Liver (tissue), 9 donors: ENCODE data around the gene MAPK1. TPM values are rescaled to one million over a fixed set of nuclear protein-coding genes. Genes with fewer than 3 reads are reported as not detected.
"Not testable (repeated sequence)": the region's sequence is repeated elsewhere in the genome, so short reads cannot be mapped to it uniquely, and the experiment has no call there.

ENCODE experiments used
- DNase-seq: peaks from one replicate; pipeline ENCODE4 v3.0.0-alpha.2; 2017; ENCODE audit warnings: low spot score
- H3K27ac ChIP-seq, 2 donors: one replicate each; pipeline ENCODE4 v1.7.0; 2013; ENCODE audit warnings: inconsistent platforms in 2 of 2, low read length in 2 of 2, control low read depth in 1 of 2, low read depth in 1 of 2, mild to moderate bottlenecking in 1 of 2
- H3K27me3 ChIP-seq, 4 donors: one replicate each; pipeline versions ENCODE4 v1.6.1 to v1.7.0; 2013; ENCODE audit warnings: low read length in 3 of 4, inconsistent platforms in 1 of 4, mild to moderate bottlenecking in 1 of 4, moderate library complexity in 1 of 4; ENCODE audit not compliant: control insufficient read depth in 4 of 4, insufficient read depth in 4 of 4
- H3K36me3 ChIP-seq, 4 donors: one replicate each; pipeline versions ENCODE4 v1.6.1 to v1.7.0; 2013; ENCODE audit warnings: low read length in 3 of 4, mild to moderate bottlenecking in 3 of 4, low read depth in 1 of 4, moderate library complexity in 1 of 4; ENCODE audit not compliant: control insufficient read depth in 4 of 4, insufficient read depth in 3 of 4
- H3K4me1 ChIP-seq, 4 donors: one replicate each; pipeline versions ENCODE4 v1.6.1 to v1.7.0; 2013; ENCODE audit warnings: low read length in 3 of 4, mild to moderate bottlenecking in 3 of 4, moderate library complexity in 1 of 4; ENCODE audit not compliant: control insufficient read depth in 4 of 4, insufficient read depth in 4 of 4
- H3K4me3 ChIP-seq, 3 donors: one replicate each; pipeline versions ENCODE4 v1.6.1 to v1.7.0; 2013; ENCODE audit warnings: low read length in 3 of 3, control low read depth in 1 of 3, low read depth in 1 of 3, mild to moderate bottlenecking in 1 of 3
- H3K9ac ChIP-seq, 2 donors: one replicate each; pipeline ENCODE4 v1.7.0; 2013; ENCODE audit warnings: low read length in 2 of 2, mild to moderate bottlenecking in 2 of 2, moderate library complexity in 2 of 2, control low read depth in 1 of 2, low read depth in 1 of 2
- H3K9me3 ChIP-seq, 4 donors: one replicate each; pipeline versions ENCODE4 v1.6.1 to v1.7.0; 2013; ENCODE audit warnings: low read length in 3 of 4; ENCODE audit not compliant: control insufficient read depth in 4 of 4
- CTCF ChIP-seq: fragments of 150-350 bp; IDR thresholded peaks from 2 replicates; pipeline ENCODE4 v1.5.1; 2017; ENCODE audit warnings: improper control_type of control experiment, low read depth, low read length; ENCODE audit not compliant: missing input control
- FOXA1 ChIP-seq: IDR thresholded peaks from 2 replicates; pipeline ENCODE4 v1.6.1; 2016; ENCODE audit warnings: antibody characterized with exemption
- GABPA ChIP-seq, 2 donors: IDR thresholded peaks in 1 of 2; conservative IDR thresholded peaks in 1 of 2; 2 replicates each; pipeline ENCODE4 v1.6.1; 2016; ENCODE audit warnings: antibody characterized with exemption in 2 of 2, mild to moderate bottlenecking in 1 of 2, moderate library complexity in 1 of 2
- HNF4A ChIP-seq, 2 donors: conservative IDR thresholded peaks; 2 replicates each; pipeline ENCODE4 v1.6.1; 2016; ENCODE audit warnings: antibody characterized with exemption in 2 of 2, mild to moderate bottlenecking in 2 of 2
- JUND ChIP-seq, 2 donors: IDR thresholded peaks; 2 replicates each; pipeline ENCODE4 v1.6.1; 2016; ENCODE audit warnings: antibody characterized with exemption in 2 of 2
- TAF1 ChIP-seq: conservative IDR thresholded peaks from 2 replicates; pipeline ENCODE4 v1.6.1; 2016; ENCODE audit warnings: antibody characterized with exemption, mild to moderate bottlenecking
- YY1 ChIP-seq: IDR thresholded peaks from 2 replicates; pipeline ENCODE4 v1.6.1; 2016; ENCODE audit warnings: antibody characterized with exemption, mild to moderate bottlenecking
- ZBTB33 ChIP-seq: IDR thresholded peaks from 2 replicates; pipeline ENCODE4 v1.6.1; 2016; ENCODE audit warnings: antibody characterized with exemption
- WGBS: extraction: QIAGEN DNeasy Blood & Tissue Kit; methylation state at CpG from one replicate; pipeline ENCODE4 v1.1.7; 2013; 5-methylcytosine and 5-hydroxymethylcytosine counted together
- polyA plus RNA-seq, 2 donors: library from polyadenylated mRNA; stranded (reverse) in 1 of 2; unstranded in 1 of 2; fragments of 200-250 nt in 1 of 2; fragments of >200 nt in 1 of 2; fragmentation: Nextera tagmentation in 1 of 2; extraction: Ambion mirVana in 1 of 2; gene quantifications; one replicate each; pipeline versions ENCODE4 v1.2.1 to v1.2.3, GENCODE V29; 2013 to 2015
- total RNA-seq, 2 donors: library from RNA; depleted of rRNA; stranded (reverse); fragments of >200 nt; gene quantifications; one replicate each; pipeline ENCODE4 v1.2.3, GENCODE V29; 2014
- donor health status: healthy.
- donor health status: healthy.
- donor health status: healthy.
- donor health status: healthy.
- donor health status: healthy.

MAPK1 gene
- total and polyA plus RNA-seq, 4 donors = 8.3 to 31.8 (median 22.8) TPM

GRCh38 chr22:21840236-21840823 is 27.1 kb downstream of the MAPK1 start (continued):
- TF ChIP-seq CTCF = no peak
- no peak for TF ChIP-seq GABPA (IDR thresholded peaks at IDR 0.05 in 1 of 2, conservative IDR thresholded peaks at IDR 0.05 in 1 of 2)
- no peak for TF ChIP-seq FOXA1

- H3K36me3 ChIP-seq = no peaks in the 10 kb centered on the region
Measured at GRCh38 chr22:21839765-21840140, 27.7 kb downstream of the MAPK1 start.

GRCh38 chr22:21839104-21839764 is 28.2 kb downstream of the MAPK1 start:
- not testable (repeated sequence) for H3K9me3 ChIP-seq, H3K36me3 ChIP-seq, H3K4me3 ChIP-seq, H3K9ac ChIP-seq, H3K27ac ChIP-seq, H3K27me3 ChIP-seq, DNase-seq
- 92% methylated on average over 10 of the region's 10 CpGs for WGBS
- peaks cover 2 to 10% (median 5%) of the 10 kb centered on the region in 4 donors for H3K4me1 ChIP-seq

More at GRCh38 chr22:21839765-21840140, 27.7 kb downstream of the MAPK1 start:
- TF ChIP-seq HNF4A (conservative IDR thresholded peaks at IDR 0.05) = no peak
- no peak for TF ChIP-seq JUND (IDR thresholded peaks at IDR 0.05)
- no peak for TF ChIP-seq TAF1
- TF ChIP-seq ZBTB33 = no peak
- TF ChIP-seq GABPA (IDR thresholded peaks at IDR 0.05 in 1 of 2, conservative IDR thresholded peaks at IDR 0.05 in 1 of 2) = no peak
- TF ChIP-seq YY1 = no peak
- Histone ChIP-seq H3K4me1 (peaks cover 2 to 10% (median 5%) of the 10 kb centered on the region in 4 donors), H3K9me3 (no peaks in the 10 kb centered on the region), H3K27me3 (no peaks in the 10 kb centered on the region), H3K4me3 (no peak overlapping the region), H3K9ac (no peak overlapping the region), H3K27ac (no peak overlapping the region)
- WGBS = 94% methylated on average over 1 of the region's 1 CpG
- DNase-seq = no peak

- Histone ChIP-seq H3K9ac (no peak overlapping the region), H3K27me3 (no peaks in the 10 kb centered on the region), H3K4me1 (peaks cover 2 to 10% (median 6%) of the 10 kb centered on the region in 4 donors), H3K27ac (peak overlapping the region in 1 of 2 donors; percentile 55), H3K4me3 (no peak overlapping the region), H3K9me3 (no peaks in the 10 kb centered on the region), H3K36me3 (no peaks in the 10 kb centered on the region)
- no peak for DNase-seq
- TF ChIP-seq JUND (IDR thresholded peaks at IDR 0.05) (peak; percentile 55 to 56), TAF1 (no peak)
- WGBS = 69% methylated on average over 4 of the region's 4 CpGs
Measured at GRCh38 chr22:21837248-21837979, 30.0 kb downstream of the MAPK1 start.

- H3K27ac ChIP-seq, DNase-seq, H3K9me3 ChIP-seq, H3K4me3 ChIP-seq, H3K27me3 ChIP-seq, H3K4me1 ChIP-seq, H3K9ac ChIP-seq, H3K36me3 ChIP-seq: not testable (repeated sequence)
- WGBS = 96% methylated on average over 15 of the region's 15 CpGs
Measured at GRCh38 chr22:21836486-21836885, 31.0 kb downstream of the MAPK1 start.
